ENCODE results near the gene DUSP5. TPM values are rescaled to one million over a fixed set of nuclear protein-coding genes. Genes with fewer than 3 reads are reported as not detected.

The DUSP5 gene
- total RNA-seq, 5 donors from 2014 or later (not counting 1 experiment from before 2014, with no cell fraction given) = 6.6 to 69.5 (median 9.6) TPM

GRCh38 chr10:110544958-110545537, 47.3 kb downstream of the DUSP5 start:
- Mint-ChIP-seq H3K36me3 (no peaks in the 10 kb centered on the region), H3K27me3 (peaks cover 1 to 2% of the 10 kb centered on the region in 2 donors), H3K9me3 (no peaks in the 10 kb centered on the region), H3K4me3 (no peak overlapping the region), H3K27ac (no peak overlapping the region), H3K4me1 (peaks cover 0 to 5% (median 4%) of the 10 kb centered on the region in 3 donors)
- Histone ChIP-seq H3K9me3 (no peaks in the 10 kb centered on the region), H3K4me3 (ENCODE audit: control insufficient read depth in 1 of 2, extremely low read depth in 1 of 2, low read length in 1 of 2) (no peak overlapping the region), H3K27me3 (replicated peaks in 1 of 2; ENCODE audit: control insufficient read depth in 2 of 2, extremely low read depth in 1 of 2, insufficient read depth in 2 of 2, low read length in 1 of 2) (no peaks in the 10 kb centered on the region), H3K27ac (ENCODE audit: low read length) (no peak overlapping the region), H3K36me3 (ENCODE audit: control insufficient read depth in 2 of 2, extremely low read depth in 1 of 2, insufficient read depth in 1 of 2, low read length in 1 of 2) (no peaks in the 10 kb centered on the region), H3K4me1 (ENCODE audit: control insufficient read depth in 1 of 2, extremely low read depth in 1 of 2, insufficient read depth in 2 of 2, low read length in 2 of 2) (no peaks in the 10 kb centered on the region)
- ChIA-PET POLR2A (interaction anchor here in 1 of 2 donors (0.6 kb wide), 1 partner anchor 240 kb away, joined by 3 read pairs; the partner anchor contains the start of gene SMNDC1), CTCF (interaction anchor here (0.5 to 6.3 kb wide), 8 partner anchors 10 to 239 kb away, joined by 3 to 56 read pairs (median 6); partner anchors contain the start of gene SMNDC1 (in 1 of the 2))
- DNase-seq = no peak
- ATAC-seq (replicated peaks in 1 of 4) = no peak

- Histone ChIP-seq H3K4me1 (ENCODE audit: control insufficient read depth in 1 of 2, extremely low read depth in 1 of 2, insufficient read depth in 2 of 2, low read length in 2 of 2) (no peaks in the 10 kb centered on the region), H3K27me3 (replicated peaks in 1 of 2; ENCODE audit: control insufficient read depth in 2 of 2, extremely low read depth in 1 of 2, insufficient read depth in 2 of 2, low read length in 1 of 2) (no peaks in the 10 kb centered on the region), H3K4me3 (ENCODE audit: control insufficient read depth in 1 of 2, extremely low read depth in 1 of 2, low read length in 1 of 2) (no peak overlapping the region), H3K9me3 (no peaks in the 10 kb centered on the region), H3K27ac (ENCODE audit: low read length) (no peak overlapping the region), H3K36me3 (ENCODE audit: control insufficient read depth in 2 of 2, extremely low read depth in 1 of 2, insufficient read depth in 1 of 2, low read length in 1 of 2) (no peaks in the 10 kb centered on the region)
- no peak overlapping the region for H3K27ac Mint-ChIP-seq
- ATAC-seq (replicated peaks in 1 of 4) = no peak
- no peaks in the 10 kb centered on the region for H3K9me3 Mint-ChIP-seq
- POLR2A ChIA-PET = interaction anchor here in 1 of 2 donors (0.6 kb wide), 1 partner anchor 50 kb away, joined by 4 read pairs; no protein-coding TSS in a partner anchor
- 93% methylated on average over 4 of the region's 6 CpGs for WGBS (ENCODE audit: insufficient coverage)
- H3K4me1 Mint-ChIP-seq = peaks cover 0 to 5% (median 4%) of the 10 kb centered on the region in 3 donors
- H3K27me3 Mint-ChIP-seq = peaks cover 4 to 5% of the 10 kb centered on the region in 2 donors
- no peak for DNase-seq
- no peak overlapping the region for H3K4me3 Mint-ChIP-seq
- no peaks in the 10 kb centered on the region for H3K36me3 Mint-ChIP-seq
- CTCF ChIA-PET = interaction anchor here (0.7 to 6.3 kb wide), 10 partner anchors 9 to 240 kb away, joined by 3 to 56 read pairs (median 4); partner anchors contain the start of gene SMNDC1 (in 1 of the 2)
These were observed 48.4 kb downstream of the DUSP5 start for GRCh38 chr10:110546077-110546476.

GRCh38 chr10:110546499-110547110, 48.9 kb downstream of the DUSP5 start:
- no peak overlapping the region for H3K4me3 ChIP-seq (ENCODE audit: control insufficient read depth in 1 of 2, extremely low read depth in 1 of 2, low read length in 1 of 2)
- Mint-ChIP-seq H3K4me1 (peaks cover 0 to 5% (median 4%) of the 10 kb centered on the region in 3 donors), H3K27me3 (peaks cover 6 to 9% of the 10 kb centered on the region in 2 donors), H3K4me3 (no peak overlapping the region), H3K36me3 (no peaks in the 10 kb centered on the region), H3K9me3 (no peaks in the 10 kb centered on the region), H3K27ac (no peak overlapping the region)
- no peak for DNase-seq
- H3K36me3 ChIP-seq (ENCODE audit: control insufficient read depth in 2 of 2, extremely low read depth in 1 of 2, insufficient read depth in 1 of 2, low read length in 1 of 2) = no peaks in the 10 kb centered on the region
- H3K4me1 ChIP-seq (ENCODE audit: control insufficient read depth in 1 of 2, extremely low read depth in 1 of 2, insufficient read depth in 2 of 2, low read length in 2 of 2) = no peaks in the 10 kb centered on the region
- CTCF ChIA-PET = interaction anchor here (0.5 to 6.3 kb wide), 16 partner anchors 17 to 494 kb away, joined by 3 to 56 read pairs (median 3); partner anchors contain the start of gene SMNDC1 (in 1 of the 2)
- POLR2A ChIA-PET = no interaction called here
- whole genome bisulfite sequencing (ENCODE audit: insufficient coverage) = 70% methylated on average over 1 of the region's 7 CpGs
- H3K9me3 ChIP-seq = no peaks in the 10 kb centered on the region
- no peak overlapping the region for H3K27ac ChIP-seq (ENCODE audit: low read length)
- no peaks in the 10 kb centered on the region for H3K27me3 ChIP-seq (replicated peaks in 1 of 2; ENCODE audit: control insufficient read depth in 2 of 2, extremely low read depth in 1 of 2, insufficient read depth in 2 of 2, low read length in 1 of 2)
- ATAC-seq (replicated peaks in 1 of 4) = no peak

- Mint-ChIP-seq H3K27ac (no peak overlapping the region), H3K9me3 (no peaks in the 10 kb centered on the region), H3K4me1 (peaks cover 0 to 5% (median 4%) of the 10 kb centered on the region in 3 donors), H3K4me3 (no peak overlapping the region), H3K27me3 (peaks cover 9 to 13% of the 10 kb centered on the region in 2 donors), H3K36me3 (no peaks in the 10 kb centered on the region)
- Histone ChIP-seq H3K27ac (ENCODE audit: low read length) (no peak overlapping the region), H3K27me3 (replicated peaks in 1 of 2; ENCODE audit: control insufficient read depth in 2 of 2, extremely low read depth in 1 of 2, insufficient read depth in 2 of 2, low read length in 1 of 2) (no peaks in the 10 kb centered on the region), H3K4me1 (ENCODE audit: control insufficient read depth in 1 of 2, extremely low read depth in 1 of 2, insufficient read depth in 2 of 2, low read length in 2 of 2) (no peaks in the 10 kb centered on the region), H3K4me3 (ENCODE audit: control insufficient read depth in 1 of 2, extremely low read depth in 1 of 2, low read length in 1 of 2) (no peak overlapping the region), H3K9me3 (no peaks in the 10 kb centered on the region), H3K36me3 (ENCODE audit: control insufficient read depth in 2 of 2, extremely low read depth in 1 of 2, insufficient read depth in 1 of 2, low read length in 1 of 2) (no peaks in the 10 kb centered on the region)
- peak in 2 of 35 experiments; percentile 31 to 76 for DNase-seq
- no CpG with 5 or more reads among the region's 8 CpGs for WGBS (ENCODE audit: insufficient coverage)
- CTCF ChIA-PET = interaction anchor here (0.5 to 6.3 kb wide), 16 partner anchors 18 to 494 kb away, joined by 3 to 56 read pairs (median 4); partner anchors contain the start of gene SMNDC1 (in 1 of the 2)
- POLR2A ChIA-PET = no interaction called here
- peak in 3 of 4 experiments; percentile 57 to 81 (median 67) for ATAC-seq (replicated peaks in 1 of 4)
These were observed 49.5 kb downstream of the DUSP5 start for GRCh38 chr10:110547139-110547761.

- H3K27me3 ChIP-seq (replicated peaks in 1 of 2; ENCODE audit: control insufficient read depth in 2 of 2, extremely low read depth in 1 of 2, insufficient read depth in 2 of 2, low read length in 1 of 2) = no peaks in the 10 kb centered on the region
- no peak for DNase-seq
- CTCF ChIA-PET = interaction anchor here (0.6 to 6.3 kb wide), 9 partner anchors 12 to 1726 kb away, joined by 3 to 53 read pairs (median 5); partner anchors contain the start of gene SMNDC1 (in 1 of the 2)
- H3K9me3 Mint-ChIP-seq = no peaks in the 10 kb centered on the region
- H3K4me3 Mint-ChIP-seq = no peak overlapping the region
- H3K27ac ChIP-seq (ENCODE audit: low read length) = no peak overlapping the region
- H3K36me3 Mint-ChIP-seq = no peaks in the 10 kb centered on the region
- H3K27me3 Mint-ChIP-seq = peaks cover 9 to 15% of the 10 kb centered on the region in 2 donors
- no peaks in the 10 kb centered on the region for H3K9me3 ChIP-seq
- H3K4me1 Mint-ChIP-seq = peaks cover 0 to 5% (median 4%) of the 10 kb centered on the region in 3 donors
- WGBS (ENCODE audit: insufficient coverage) = no CpG with 5 or more reads among the region's 5 CpGs
- H3K27ac Mint-ChIP-seq = no peak overlapping the region
- no peaks in the 10 kb centered on the region for H3K36me3 ChIP-seq (ENCODE audit: control insufficient read depth in 2 of 2, extremely low read depth in 1 of 2, insufficient read depth in 1 of 2, low read length in 1 of 2)
- POLR2A ChIA-PET = interaction anchor here in 1 of 2 donors (1.0 kb wide), 1 partner anchor 45 kb away, joined by 3 read pairs; no protein-coding TSS in a partner anchor
- H3K4me3 ChIP-seq (ENCODE audit: control insufficient read depth in 1 of 2, extremely low read depth in 1 of 2, low read length in 1 of 2) = no peak overlapping the region
- no peak for ATAC-seq (replicated peaks in 1 of 4)
- H3K4me1 ChIP-seq (ENCODE audit: control insufficient read depth in 1 of 2, extremely low read depth in 1 of 2, insufficient read depth in 2 of 2, low read length in 2 of 2) = no peaks in the 10 kb centered on the region
These were observed 50.3 kb downstream of the DUSP5 start for GRCh38 chr10:110548002-110548401.

GRCh38 chr10:110549211-110549610, 51.5 kb downstream of the DUSP5 start:
- Mint-ChIP-seq H3K9me3 (no peaks in the 10 kb centered on the region), H3K27me3 (peaks cover 9 to 15% of the 10 kb centered on the region in 2 donors), H3K4me3 (no peak overlapping the region), H3K36me3 (no peaks in the 10 kb centered on the region), H3K4me1 (peaks cover 0 to 5% (median 4%) of the 10 kb centered on the region in 3 donors), H3K27ac (no peak overlapping the region)
- POLR2A ChIA-PET = interaction anchor here (0.6 to 0.9 kb wide), 2 partner anchors 242 to 244 kb away, joined by 3 to 4 read pairs; no protein-coding TSS in a partner anchor
- no peak for DNase-seq
- ATAC-seq (replicated peaks in 1 of 4) = no peak
- H3K4me3 ChIP-seq (ENCODE audit: control insufficient read depth in 1 of 2, extremely low read depth in 1 of 2, low read length in 1 of 2) = no peak overlapping the region
- no CpG with 5 or more reads among the region's 5 CpGs for whole genome bisulfite sequencing (ENCODE audit: insufficient coverage)
- H3K27me3 ChIP-seq (replicated peaks in 1 of 2; ENCODE audit: control insufficient read depth in 2 of 2, extremely low read depth in 1 of 2, insufficient read depth in 2 of 2, low read length in 1 of 2) = no peaks in the 10 kb centered on the region
- H3K36me3 ChIP-seq (ENCODE audit: control insufficient read depth in 2 of 2, extremely low read depth in 1 of 2, insufficient read depth in 1 of 2, low read length in 1 of 2) = no peaks in the 10 kb centered on the region
- no peak overlapping the region for H3K27ac ChIP-seq (ENCODE audit: low read length)
- H3K4me1 ChIP-seq (ENCODE audit: control insufficient read depth in 1 of 2, extremely low read depth in 1 of 2, insufficient read depth in 2 of 2, low read length in 2 of 2) = no peaks in the 10 kb centered on the region
- CTCF ChIA-PET = interaction anchor here (0.6 to 6.3 kb wide), 12 partner anchors 11 to 668 kb away, joined by 3 to 53 read pairs (median 3); partner anchors contain the start of gene SMNDC1 (in 1 of the 2)
- no peaks in the 10 kb centered on the region for H3K9me3 ChIP-seq
